ENCODE results near the gene GRIK3.

GRCh38 chr1:37042506-37042905, 8.2 kb upstream of the GRIK3 start:
- TF ChIP-seq, protein P1, sequence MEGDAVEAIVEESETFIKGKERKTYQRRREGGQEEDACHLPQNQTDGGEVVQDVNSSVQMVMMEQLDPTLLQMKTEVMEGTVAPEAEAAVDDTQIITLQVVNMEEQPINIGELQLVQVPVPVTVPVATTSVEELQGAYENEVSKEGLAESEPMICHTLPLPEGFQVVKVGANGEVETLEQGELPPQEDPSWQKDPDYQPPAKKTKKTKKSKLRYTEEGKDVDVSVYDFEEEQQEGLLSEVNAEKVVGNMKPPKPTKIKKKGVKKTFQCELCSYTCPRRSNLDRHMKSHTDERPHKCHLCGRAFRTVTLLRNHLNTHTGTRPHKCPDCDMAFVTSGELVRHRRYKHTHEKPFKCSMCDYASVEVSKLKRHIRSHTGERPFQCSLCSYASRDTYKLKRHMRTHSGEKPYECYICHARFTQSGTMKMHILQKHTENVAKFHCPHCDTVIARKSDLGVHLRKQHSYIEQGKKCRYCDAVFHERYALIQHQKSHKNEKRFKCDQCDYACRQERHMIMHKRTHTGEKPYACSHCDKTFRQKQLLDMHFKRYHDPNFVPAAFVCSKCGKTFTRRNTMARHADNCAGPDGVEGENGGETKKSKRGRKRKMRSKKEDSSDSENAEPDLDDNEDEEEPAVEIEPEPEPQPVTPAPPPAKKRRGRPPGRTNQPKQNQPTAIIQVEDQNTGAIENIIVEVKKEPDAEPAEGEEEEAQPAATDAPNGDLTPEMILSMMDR (conservative IDR thresholded peaks at IDR 0.05; ENCODE audit: low read length) = no peak
- TF ChIP-seq EZH2phosphoT487 (IDR thresholded peaks at IDR 0.05; ENCODE audit: borderline replicate concordance, low read depth, low read length) = no peak

Data from OCI-LY7 (cell line).